Esophagus (tissue), 2 donors: ENCODE results near the gene CYGB. TPM values are rescaled to one million over a fixed set of nuclear protein-coding genes. Genes with fewer than 3 reads are reported as not detected.

Source experiments
- H3K27ac ChIP-seq, 2 donors: one replicate each; pipeline ENCODE4 v1.5.1; 2013; ENCODE audit warnings: low read depth in 2 of 2, mild to moderate bottlenecking in 2 of 2, inconsistent platforms in 1 of 2, low read length in 1 of 2, moderate library complexity in 1 of 2
- H3K27me3 ChIP-seq, 2 donors: one replicate each; pipeline ENCODE4 v1.6.1; 2013; ENCODE audit warnings: low read length in 2 of 2, control low read depth in 1 of 2, mild to moderate bottlenecking in 1 of 2; ENCODE audit not compliant: insufficient read depth in 2 of 2, control insufficient read depth in 1 of 2
- H3K36me3 ChIP-seq, 2 donors: one replicate each; pipeline ENCODE4 v1.6.1; 2013; ENCODE audit warnings: low read length in 1 of 2; ENCODE audit not compliant: control insufficient read depth in 2 of 2, insufficient read depth in 2 of 2
- H3K4me1 ChIP-seq, 2 donors: one replicate each; pipeline ENCODE4 v1.6.1; 2013; ENCODE audit warnings: low read length in 1 of 2; ENCODE audit not compliant: control insufficient read depth in 2 of 2, insufficient read depth in 2 of 2
- H3K4me3 ChIP-seq, 2 donors: one replicate each; pipeline ENCODE4 v1.5.1; 2013; ENCODE audit warnings: low read length in 2 of 2, mild to moderate bottlenecking in 2 of 2, low read depth in 1 of 2, moderate library complexity in 1 of 2
- H3K9me3 ChIP-seq, 2 donors: one replicate each; pipeline ENCODE4 v1.6.1; 2013; ENCODE audit warnings: mild to moderate bottlenecking in 2 of 2, low read depth in 1 of 2, low read length in 1 of 2, moderate library complexity in 1 of 2; ENCODE audit not compliant: control insufficient read depth in 2 of 2, insufficient read depth in 1 of 2
- WGBS, 2 donors: extraction: QIAGEN DNeasy Blood & Tissue Kit; methylation state at CpG; one replicate each; pipeline ENCODE4 v1.1.7; 2013; 5-methylcytosine and 5-hydroxymethylcytosine counted together
- polyA plus RNA-seq, 2 donors: library from polyadenylated mRNA; stranded (reverse); fragments of 200-250 nt; gene quantifications; one replicate each; pipeline ENCODE4 v1.2.3, GENCODE V29; 2013
- donor health status: healthy with polysubstance abuse.
- donor health status: Bipolar disorder and iron deficiency.

CYGB gene
- polyA plus RNA-seq, result 1 to 10 TPM; 3.1 to 3.7 TPM

GRCh38 chr17:76537578-76538280, at the start of gene CYGB:
TSS of gene CYGB (minus strand) at chr17:76537709. CDS start at chr17:76537542, 167 bp downstream.
- Histone ChIP-seq H3K27ac (peak within 1 kb of the TSS; percentile 34 to 50), H3K9me3 (no peaks in the 10 kb centered on the region), H3K4me3 (peak within 1 kb of the TSS; percentile 39 to 40), H3K36me3 (peaks cover 0 to 2% of the 10 kb centered on the region in 2 donors), H3K4me1 (peaks cover 4 to 11% of the 10 kb centered on the region in 2 donors), H3K27me3 (no peaks in the 10 kb centered on the region)
- 1% methylated on average over 65 to 95 of the region's 95 CpGs for WGBS, 2 donors

GRCh38 chr17:76586741-76587487, 49.4 kb upstream of the CYGB start:
- H3K27ac ChIP-seq, result peak overlapping the region; percentile 5 to 84
- no peaks in the 10 kb centered on the region for H3K36me3 ChIP-seq
- no peaks in the 10 kb centered on the region for H3K9me3 ChIP-seq
- WGBS, 2 donors, result 23 to 28% methylated on average over 17 of the region's 17 CpGs
- H3K27me3 ChIP-seq, result no peaks in the 10 kb centered on the region
- peaks cover 2 to 13% of the 10 kb centered on the region in 2 donors for H3K4me1 ChIP-seq
- no peak overlapping the region for H3K4me3 ChIP-seq

GRCh38 chr17:76585649-76586593, 48.4 kb upstream of the CYGB start, which contains the start of gene ST6GALNAC2:
TSS of gene ST6GALNAC2 (minus strand) at chr17:76585860. CDS start at chr17:76585808, 52 bp downstream.
- WGBS, 2 donors, result 1% methylated on average over 65 to 83 of the region's 84 CpGs
- Histone ChIP-seq H3K36me3 (no peaks in the 10 kb centered on the region), H3K9me3 (no peaks in the 10 kb centered on the region), H3K4me3 (peak within 1 kb of the TSS; percentile 65 to 75), H3K4me1 (peaks cover 2 to 15% of the 10 kb centered on the region in 2 donors), H3K27me3 (no peaks in the 10 kb centered on the region), H3K27ac (peak within 1 kb of the TSS; percentile 90 to 92)

- peak overlapping the region; percentile 90 to 92 for H3K27ac ChIP-seq
- H3K27me3 ChIP-seq, result no peaks in the 10 kb centered on the region
- no peaks in the 10 kb centered on the region for H3K36me3 ChIP-seq
- H3K9me3 ChIP-seq, result no peaks in the 10 kb centered on the region
- WGBS, 2 donors, result 1% methylated on average over 52 to 62 of the region's 62 CpGs
- peak overlapping the region; percentile 65 to 75 for H3K4me3 ChIP-seq
- peaks cover 2 to 17% of the 10 kb centered on the region in 2 donors for H3K4me1 ChIP-seq
Observed at GRCh38 chr17:76585033-76585648, 47.6 kb upstream of the CYGB start.

- no peaks in the 10 kb centered on the region for H3K36me3 ChIP-seq
- peak overlapping the region; percentile 90 to 92 for H3K27ac ChIP-seq
- peaks cover 2 to 17% of the 10 kb centered on the region in 2 donors for H3K4me1 ChIP-seq
- peak overlapping the region; percentile 65 to 75 for H3K4me3 ChIP-seq
- 15 to 17% methylated on average over 17 of the region's 17 CpGs for WGBS, 2 donors
- H3K9me3 ChIP-seq, result no peaks in the 10 kb centered on the region
- H3K27me3 ChIP-seq, result no peaks in the 10 kb centered on the region
Observed at GRCh38 chr17:76584427-76585032, 47.0 kb upstream of the CYGB start.

GRCh38 chr17:76582660-76583059, 45.2 kb upstream of the CYGB start:
- peaks cover 2 to 17% of the 10 kb centered on the region in 2 donors for H3K4me1 ChIP-seq
- no peaks in the 10 kb centered on the region for H3K36me3 ChIP-seq
- H3K27ac ChIP-seq, result peak overlapping the region; percentile 50 to 87
- no peak overlapping the region for H3K4me3 ChIP-seq
- no peaks in the 10 kb centered on the region for H3K9me3 ChIP-seq
- no peaks in the 10 kb centered on the region for H3K27me3 ChIP-seq
- 16 to 18% methylated on average over 3 of the region's 3 CpGs for WGBS, 2 donors

- Histone ChIP-seq H3K27ac (peak overlapping the region; percentile 48 to 71), H3K4me1 (peaks cover 2 to 11% of the 10 kb centered on the region in 2 donors), H3K4me3 (no peak overlapping the region), H3K27me3 (no peaks in the 10 kb centered on the region), H3K9me3 (no peaks in the 10 kb centered on the region), H3K36me3 (no peaks in the 10 kb centered on the region)
- 47 to 76% methylated on average over 5 of the region's 5 CpGs for WGBS, 2 donors
Observed at GRCh38 chr17:76581515-76581914, 44.0 kb upstream of the CYGB start.

GRCh38 chr17:76579281-76579680, 41.8 kb upstream of the CYGB start:
- H3K27me3 ChIP-seq, result no peaks in the 10 kb centered on the region
- WGBS, 2 donors, result 90 to 94% methylated on average over 2 of the region's 2 CpGs

More at GRCh38 chr17:76579281-76579680, 41.8 kb upstream of the CYGB start:
- Histone ChIP-seq H3K9me3 (no peaks in the 10 kb centered on the region), H3K4me3 (no peak overlapping the region), H3K27ac (no peak overlapping the region), H3K36me3 (peaks cover 0 to under 1% of the 10 kb centered on the region in 2 donors), H3K4me1 (peaks cover 0 to 6% of the 10 kb centered on the region in 2 donors)
